A673 (cell line): ENCODE measurements around the gene CAMK2A. TPM values are rescaled to one million over a fixed set of nuclear protein-coding genes. Genes with fewer than 3 reads are reported as not detected.

Source experiments
- Bru-seq: library from RNA; stranded (reverse); fragments of 400-500 nt; gene quantifications from one replicate; lab custom pipeline; 2021; lab: Mats Ljungman, UMichigan
- BruChase-seq, 2 experiments: library from RNA; stranded (reverse); fragments of 400-500 nt; gene quantifications; one replicate each; lab custom pipeline; 2021; lab: Mats Ljungman, UMichigan
- BruUV-seq: library from RNA; stranded (reverse); fragments of 400-500 nt; replicated peaks from 2 replicates; lab custom pipeline; 2021; lab: Mats Ljungman, UMichigan
- CTCF ChIA-PET: fragments of 300-600 bp; sonication (Branson Sonifier 250); formaldehyde crosslinking; loops from one replicate; lab custom pipeline; 2022; ENCODE audit warnings: antibody characterized with exemption; lab: Charles Lee
- POLR2A ChIA-PET: fragments of 300-600 bp; sonication (Branson Sonifier 250); formaldehyde crosslinking; loops from one replicate; lab custom pipeline; 2022; ENCODE audit warnings: antibody characterized with exemption; ENCODE audit not compliant: low non-redundant PET; lab: Charles Lee
- DNase-seq: peaks from one replicate; pipeline ENCODE4 v3.0.0-alpha.2; 2015; ENCODE audit warnings: low spot score
- H3K27ac ChIP-seq: fragments of 200-600 bp; sonication (generic); 2 replicates; pipeline ENCODE4 v1.5.1; 2016; ENCODE audit warnings: mixed run types, low read depth, mild to moderate bottlenecking, mixed read lengths, antibody characterized with exemption, low read length; ENCODE audit not compliant: poor library complexity, severe bottlenecking
- H3K27me3 ChIP-seq: fragments of 200-600 bp; sonication (generic); replicated peaks from 2 replicates; pipeline ENCODE4 v1.6.1; 2017; ENCODE audit warnings: mixed run types, low read depth, mild to moderate bottlenecking, mixed read lengths, antibody characterized with exemption, low read length; ENCODE audit not compliant: insufficient read depth, poor library complexity
- H3K36me3 ChIP-seq: fragments of 200-600 bp; sonication (generic); 2 replicates; pipeline ENCODE4 v1.6.1; 2016; ENCODE audit warnings: mixed run types, mild to moderate bottlenecking, mixed read lengths, antibody characterized with exemption, low read length; ENCODE audit not compliant: insufficient read depth, poor library complexity, severe bottlenecking
- H3K4me1 ChIP-seq: fragments of 200-600 bp; sonication (generic); 2 replicates; pipeline ENCODE4 v1.6.1; 2017; ENCODE audit warnings: mixed run types, mild to moderate bottlenecking, mixed read lengths, antibody characterized with exemption, low read length; ENCODE audit not compliant: insufficient read depth, poor library complexity, severe bottlenecking
- H3K4me3 ChIP-seq: fragments of 200-600 bp; sonication (generic); 2 replicates; pipeline ENCODE4 v1.5.1; 2016; ENCODE audit warnings: low read depth, mixed run types, mild to moderate bottlenecking, mixed read lengths, low read length; ENCODE audit not compliant: poor library complexity, severe bottlenecking
- H3K9me3 ChIP-seq: fragments of 200-600 bp; sonication (generic); 2 replicates; pipeline ENCODE4 v1.6.1; 2016; ENCODE audit warnings: mixed run types, low read depth, mild to moderate bottlenecking, mixed read lengths, antibody characterized with exemption, low read length; ENCODE audit not compliant: poor library complexity, severe bottlenecking
- EZH2 ChIP-seq: fragments of 200-600 bp; sonication (generic); IDR thresholded peaks from 2 replicates; pipeline ENCODE4 v1.6.1; 2017; ENCODE audit warnings: borderline replicate concordance, low read depth, mild to moderate bottlenecking, mixed read lengths, antibody characterized with exemption, low read length; ENCODE audit not compliant: poor library complexity, severe bottlenecking
- intact Hi-C: fragments of 100-400 bp; cut with micrococcal nuclease; formaldehyde crosslinking; loops from one replicate; pipeline ENCODE4 v1.10.0; 2022; ENCODE audit not compliant: unreplicated experiment
- long read RNA-seq: library from polyadenylated mRNA; stranded (forward); transcript quantifications from one replicate; pipeline ENCODE4 v2.0.0, GENCODE V29; 2022
- total RNA-seq: library from RNA; stranded (reverse); gene quantifications from 2 replicates; pipeline ENCODE4 v1.2.3, GENCODE V29; 2021
- TF ChIP-seq, protein P1 (sequence below): fragments of 300-800, 200-600 bp; sonication (generic); conservative IDR thresholded peaks from 2 replicates; pipeline ENCODE4 v1.5.1; 2017; ENCODE audit warnings: low read depth, mild to moderate bottlenecking, antibody characterized with exemption, low read length, moderate library complexity, mixed read lengths

Gene CAMK2A
- total RNA-seq (not detected in 2 replicates), Bru-seq, nascent RNA (percentile 7 among the genes with signal in this experiment), BruChase-seq, experiment 1, labeled RNA remaining after a 2-hour chase (percentile 9 among the genes with signal in this experiment), BruChase-seq, experiment 2, labeled RNA remaining after a 6-hour chase (percentile 8 among the genes with signal in this experiment)
- long read RNA-seq: 0 reads

DNA sequence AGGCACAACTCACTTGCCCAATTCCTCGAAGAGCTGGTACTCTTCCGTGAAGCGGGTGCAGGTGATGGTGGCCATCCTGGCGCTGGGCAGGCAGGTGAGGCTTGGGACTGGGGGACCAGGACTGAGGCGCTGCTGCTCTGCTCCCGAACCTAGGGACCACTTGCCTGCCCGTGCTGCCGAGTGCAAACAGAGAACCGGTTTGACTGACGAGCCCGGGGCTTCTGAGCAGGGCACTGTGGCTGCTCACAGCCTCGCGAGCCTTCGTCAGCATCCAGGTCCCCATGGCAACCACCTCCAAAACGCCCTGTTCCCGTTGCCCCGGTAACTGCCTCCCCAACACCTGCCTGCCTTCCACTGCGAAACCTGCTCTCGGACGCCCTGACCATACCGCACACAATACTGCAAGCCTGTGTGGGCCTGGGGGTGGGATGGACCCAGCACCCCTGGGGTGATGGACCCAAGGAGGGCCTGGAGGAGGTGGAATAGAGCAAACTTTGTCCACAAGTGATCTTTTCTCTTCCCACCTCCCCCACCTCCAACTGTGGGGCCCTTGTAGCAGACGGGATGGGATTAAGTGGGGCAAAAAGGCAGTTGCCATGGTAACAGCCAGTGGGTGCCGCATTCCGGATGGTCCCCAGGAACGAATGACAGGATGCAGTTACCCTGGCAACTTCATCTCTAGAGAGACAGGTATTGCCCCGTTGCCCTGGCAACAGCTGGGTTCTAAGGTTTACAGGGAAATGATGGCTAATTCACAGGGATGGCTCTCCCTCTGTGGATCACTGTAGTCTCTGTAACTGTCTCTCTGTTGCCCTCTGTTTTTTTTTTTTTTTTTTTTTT is at the start of gene CAMK2A:
Gene CAMK2A, minus strand, starts transcription at position 223 of the 840 bp plus-strand sequence. Its CDS starts 148 bp downstream, at position 75.
- ChIA-PET CTCF (no interaction called here), POLR2A (no interaction called here)
- TF ChIP-seq EZH2: no peak
- TF ChIP-seq, protein P1, sequence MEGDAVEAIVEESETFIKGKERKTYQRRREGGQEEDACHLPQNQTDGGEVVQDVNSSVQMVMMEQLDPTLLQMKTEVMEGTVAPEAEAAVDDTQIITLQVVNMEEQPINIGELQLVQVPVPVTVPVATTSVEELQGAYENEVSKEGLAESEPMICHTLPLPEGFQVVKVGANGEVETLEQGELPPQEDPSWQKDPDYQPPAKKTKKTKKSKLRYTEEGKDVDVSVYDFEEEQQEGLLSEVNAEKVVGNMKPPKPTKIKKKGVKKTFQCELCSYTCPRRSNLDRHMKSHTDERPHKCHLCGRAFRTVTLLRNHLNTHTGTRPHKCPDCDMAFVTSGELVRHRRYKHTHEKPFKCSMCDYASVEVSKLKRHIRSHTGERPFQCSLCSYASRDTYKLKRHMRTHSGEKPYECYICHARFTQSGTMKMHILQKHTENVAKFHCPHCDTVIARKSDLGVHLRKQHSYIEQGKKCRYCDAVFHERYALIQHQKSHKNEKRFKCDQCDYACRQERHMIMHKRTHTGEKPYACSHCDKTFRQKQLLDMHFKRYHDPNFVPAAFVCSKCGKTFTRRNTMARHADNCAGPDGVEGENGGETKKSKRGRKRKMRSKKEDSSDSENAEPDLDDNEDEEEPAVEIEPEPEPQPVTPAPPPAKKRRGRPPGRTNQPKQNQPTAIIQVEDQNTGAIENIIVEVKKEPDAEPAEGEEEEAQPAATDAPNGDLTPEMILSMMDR: no peak
- peaks cover 2% of the 10 kb centered on the region for H3K4me1 ChIP-seq
- intact Hi-C loops: no loop called here
- no peaks in the 10 kb centered on the region for H3K36me3 ChIP-seq
- no peak within 1 kb of the TSS for H3K4me3 ChIP-seq
- no peaks in the 10 kb centered on the region for H3K27me3 ChIP-seq
- DNase-seq: no peak
- no peak within 1 kb of the TSS for H3K27ac ChIP-seq
- H3K9me3 ChIP-seq: no peaks in the 10 kb centered on the region
- BruUV-seq: no TSS peak

- TF ChIP-seq EZH2: no peak
- TF ChIP-seq, protein P1: no peak
- Histone ChIP-seq H3K27ac (no peak overlapping the region), H3K27me3 (no peaks in the 10 kb centered on the region), H3K4me1 (no peaks in the 10 kb centered on the region), H3K36me3 (no peaks in the 10 kb centered on the region), H3K9me3 (no peaks in the 10 kb centered on the region), H3K4me3 (no peak overlapping the region)
- ChIA-PET POLR2A (no interaction called here), CTCF (no interaction called here)
- no TSS peak for BruUV-seq
- DNase-seq: no peak
- intact Hi-C loops: no loop called here
These were observed 49.6 kb upstream of the CAMK2A start for GRCh38 chr5:150339165-150339564.

GRCh38 chr5:150338546-150338945 is 49.0 kb upstream of the CAMK2A start:
- H3K27ac ChIP-seq: no peak overlapping the region
- ChIA-PET POLR2A (no interaction called here), CTCF (no interaction called here)
- no peaks in the 10 kb centered on the region for H3K27me3 ChIP-seq
- no peak for DNase-seq
- H3K36me3 ChIP-seq: no peaks in the 10 kb centered on the region
- TF ChIP-seq, protein P1: no peak
- no peak for TF ChIP-seq EZH2
- H3K4me3 ChIP-seq: no peak overlapping the region
- intact Hi-C loops: no loop called here
- H3K4me1 ChIP-seq: no peaks in the 10 kb centered on the region
- BruUV-seq: no TSS peak
- no peaks in the 10 kb centered on the region for H3K9me3 ChIP-seq
